K562 (cell line): Measurements from ENCODE around the gene TRAF3IP3. TPM values are rescaled to one million over a fixed set of nuclear protein-coding genes. Genes with fewer than 3 reads are reported as not detected.

Experiments
- ETV1 ChIP-seq: fragments of 450-650 bp; conservative IDR thresholded peaks from 2 replicates; pipeline ENCODE4 v1.6.1; 2016; ENCODE audit warnings: missing genetic modification characterization, control low read depth, low read depth, missing compliant biosample characterization
- FOXK2 ChIP-seq, 2 experiments: fragments of 450-650 bp; IDR thresholded peaks in 1 of 2; conservative IDR thresholded peaks in 1 of 2; 2 replicates each; pipeline ENCODE4 v1.6.1; 2016; ENCODE audit warnings: low read depth in 2 of 2, mild to moderate bottlenecking in 1 of 2
- GABPA ChIP-seq: fragments of 200-800 bp; sonication (Bioruptor generic); conservative IDR thresholded peaks from 2 replicates; pipeline ENCODE4 v1.6.1; 2016; ENCODE audit warnings: low read depth, missing genetic modification characterization, missing compliant biosample characterization
- GATA2 ChIP-seq: sonication (generic); formaldehyde crosslinking; IDR thresholded peaks from 2 replicates; pipeline ENCODE4 v1.4.0; 2020; ENCODE audit warnings: mild to moderate bottlenecking, missing genetic modification reagents
- HNRNPUL1 ChIP-seq: fragments of 200-400 bp; formaldehyde crosslinking; IDR thresholded peaks from 2 replicates; pipeline ENCODE4 v1.6.1; 2017; ENCODE audit warnings: low read length
- IRF2 ChIP-seq: sonication (generic); formaldehyde crosslinking; IDR thresholded peaks from 2 replicates; pipeline ENCODE4 v1.8.1; 2022; ENCODE audit warnings: mild to moderate bottlenecking, missing genetic modification reagents
- MCM5 ChIP-seq: fragments of 450-650 bp; IDR thresholded peaks from 2 replicates; pipeline ENCODE4 v1.6.1; 2016; ENCODE audit warnings: low read depth
- NR2C1 ChIP-seq, 2 experiments: fragments of 450-650 bp; IDR thresholded peaks; 2 replicates each; pipeline ENCODE4 v1.6.1; 2017; ENCODE audit warnings: mild to moderate bottlenecking in 2 of 2, antibody characterized with exemption in 1 of 2, inconsistent platforms in 1 of 2, missing compliant biosample characterization in 1 of 2, missing genetic modification characterization in 1 of 2
- PREB ChIP-seq: sonication (generic); formaldehyde crosslinking; IDR thresholded peaks from 2 replicates; pipeline ENCODE4 v1.8.1; 2023; ENCODE audit warnings: mild to moderate bottlenecking, missing genetic modification reagents
- PTTG1 ChIP-seq: fragments of 450-650 bp; IDR thresholded peaks from 2 replicates; pipeline ENCODE4 v1.6.1; 2016; ENCODE audit warnings: low read depth, mild to moderate bottlenecking, missing genetic modification characterization, missing compliant biosample characterization
- SIX5 ChIP-seq, 2 experiments: IDR thresholded peaks; 2 replicates each; pipeline ENCODE4 v1.6.1; 2011; ENCODE audit warnings: low read length in 2 of 2, borderline replicate concordance in 1 of 2, low read depth in 1 of 2, mild to moderate bottlenecking in 1 of 2, moderate library complexity in 1 of 2; ENCODE audit not compliant: insufficient read depth in 1 of 2
- SNRNP70 ChIP-seq: fragments of 200-400 bp; formaldehyde crosslinking; optimal IDR thresholded peaks from 2 replicates; pipeline ENCODE3; 2017; ENCODE audit warnings: low read depth, low read length
- SP1 ChIP-seq: sonication (generic); formaldehyde crosslinking; IDR thresholded peaks from 2 replicates; pipeline ENCODE4 v1.8.1; 2022; ENCODE audit warnings: mild to moderate bottlenecking, missing genetic modification reagents
- SREBF2 ChIP-seq: sonication (generic); formaldehyde crosslinking; IDR thresholded peaks from 2 replicates; pipeline ENCODE4 v1.4.0; 2020; ENCODE audit warnings: mild to moderate bottlenecking, missing genetic modification reagents
- XRCC3 ChIP-seq: fragments of 450-650 bp; IDR thresholded peaks from 2 replicates; pipeline ENCODE4 v1.6.1; 2017; ENCODE audit warnings: mild to moderate bottlenecking, moderate library complexity
- ZNF253 ChIP-seq: fragments of 250-450 bp; sonication (Bioruptor Pico); conservative IDR thresholded peaks from 2 replicates; pipeline ENCODE4 v1.6.1; 2021; ENCODE audit warnings: mild to moderate bottlenecking
- ZNF57 ChIP-seq: fragments of 450-650 bp; formaldehyde crosslinking; IDR thresholded peaks from 2 replicates; pipeline ENCODE4 v1.4.0; 2020; ENCODE audit warnings: mild to moderate bottlenecking, moderate library complexity
- ZNF668 ChIP-seq: fragments of 250-450 bp; sonication (Bioruptor Pico); IDR thresholded peaks from 2 replicates; pipeline ENCODE4 v1.8.0; 2022; ENCODE audit warnings: mild to moderate bottlenecking, inconsistent platforms
- ZNF766 ChIP-seq: fragments of 200-800 bp; sonication (Bioruptor generic); conservative IDR thresholded peaks from 2 replicates; pipeline ENCODE4 v1.6.1; 2016; ENCODE audit warnings: missing genetic modification characterization, missing compliant biosample characterization
- polyA plus RNA-seq, 8 experiments: library from polyadenylated mRNA; depleted of rRNA in 4 of 8; stranded (reverse) in 5 of 8; unstranded in 3 of 8; fragments of >200 nt; fragmentation: Nextera tagmentation in 2 of 8; fragmentation: Illumina TruSeq in 1 of 8; extraction: Ambion mirVana in 2 of 8; extraction: Trizol in 1 of 8; gene quantifications; 2 replicates each; pipeline versions ENCODE4 v1.2.1 to v1.2.3, GENCODE V29; 2011 to 2014; ENCODE audit warnings: inconsistent platforms in 1 of 8, missing spikeins in 1 of 8
- total RNA-seq, 7 experiments: library from RNA; depleted of rRNA in 6 of 7; stranded (reverse); fragments of >200 nt in 6 of 7; fragmentation: Illumina TruSeq in 2 of 7; extraction: Trizol in 2 of 7; gene quantifications; 2 replicates each; pipeline versions ENCODE4 v1.2.1 to v1.2.3, GENCODE V29; 2011 to 2021; ENCODE audit warnings: low replicate concordance in 1 of 7
- TF ChIP-seq, protein P1 (sequence below): sonication (generic); formaldehyde crosslinking; IDR thresholded peaks from 2 replicates; pipeline ENCODE4 v1.5.0; 2020; ENCODE audit warnings: missing genetic modification reagents
- TF ChIP-seq, protein P2 (sequence below): fragments of 450-650 bp; IDR thresholded peaks from 2 replicates; pipeline ENCODE4 v1.6.1; 2016; ENCODE audit warnings: missing biosample characterization, missing genetic modification characterization
- TF ChIP-seq, protein P3 (sequence below): sonication (generic); formaldehyde crosslinking; IDR thresholded peaks from 2 replicates; pipeline ENCODE4 v1.8.0; 2022; ENCODE audit warnings: mild to moderate bottlenecking, missing genetic modification reagents, borderline replicate concordance

Gene TRAF3IP3
- total and polyA plus RNA-seq, 9 of the 15 experiments (the other 6 are each of a cell fraction or from before 2014, with no cell fraction given): 0.06 to 1.1 (median 0.31) TPM

DNA sequence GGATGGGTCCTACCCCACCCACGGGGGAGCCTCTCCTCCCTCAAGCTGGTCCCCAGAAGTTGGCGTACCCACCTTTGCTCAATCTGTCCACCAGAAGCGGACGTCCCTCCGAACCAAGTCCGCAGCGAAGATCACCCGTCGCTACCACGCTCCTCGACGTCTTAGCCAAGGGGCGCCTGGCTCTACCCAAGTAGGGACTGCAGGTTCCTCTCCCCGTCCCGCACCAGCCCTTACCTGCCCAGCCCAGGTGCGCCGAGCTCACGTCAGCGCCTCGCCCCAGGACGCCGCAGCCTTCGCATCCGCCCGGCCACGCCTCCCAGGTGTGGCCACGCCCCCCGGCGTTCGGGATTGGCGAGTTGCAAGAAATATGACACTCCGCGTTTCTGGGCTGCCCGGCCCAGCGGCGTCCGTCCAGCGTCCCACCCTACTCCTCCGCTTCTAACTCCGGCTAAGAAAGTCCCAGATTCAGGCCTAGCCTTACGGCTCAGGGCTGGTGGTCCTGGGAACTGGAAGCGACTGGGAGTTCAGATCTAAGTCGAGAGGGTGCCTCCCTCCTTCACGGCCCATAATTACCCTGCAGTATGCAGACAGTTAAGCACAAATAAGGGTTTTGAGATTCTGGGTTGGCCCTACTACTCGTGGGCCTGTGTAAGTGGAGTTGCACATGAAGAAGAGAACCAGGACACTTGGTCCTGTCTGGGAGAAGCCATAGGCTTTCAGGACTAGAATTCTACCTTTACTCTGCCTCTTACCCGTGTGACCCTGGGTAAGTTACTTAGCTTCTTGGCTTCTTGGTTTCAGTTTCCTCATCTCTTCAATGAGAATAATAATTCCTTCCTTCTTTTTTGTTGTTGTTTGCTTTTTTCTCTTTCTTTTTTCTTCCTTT is 50.3 kb downstream of the TRAF3IP3 start, which contains the start of gene IRF6 (continued):
- TF ChIP-seq PREB (0 out of 2 replicates have a peak, but pooled peaks have one; percentile 44), MCM5 (no peak), GABPA (tag) (no peak), PTTG1 (no peak), HNRNPUL1 (no peak), IRF2 (CRISPR knock-in tag) (no peak), ZNF766 (CRISPR knock-in tag) (no peak), ZNF253 (CRISPR knock-in tag) (no peak), ETV1 (tag) (no peak), NR2C1 (IDR thresholded peaks at IDR 0.05) (no peak), NR2C1 (tag; IDR thresholded peaks at IDR 0.05) (no peak), XRCC3 (no peak), GATA2 (CRISPR knock-in tag) (no peak), ZNF668 (CRISPR knock-in tag) (no peak), SREBF2 (no peak), FOXK2 (conservative IDR thresholded peaks at IDR 0.05 in 1 of 2, IDR thresholded peaks at IDR 0.05 in 1 of 2; ENCODE audit: low read depth in 2 of 2) (peak in 1 of 2 experiments; percentile 13; a peak in 1 of 4 replicates), ZNF57 (CRISPR knock-in tag) (no peak), SP1 (CRISPR knock-in tag) (peak; percentile 89), SNRNP70 (no peak), SIX5 (IDR thresholded peaks at IDR 0.05; ENCODE audit: borderline replicate concordance in 1 of 2, insufficient read depth in 1 of 2, low read depth in 1 of 2, low read length in 2 of 2) (peak in 1 of 2 experiments; percentile 30; a peak in 1 of 4 replicates)
- TF ChIP-seq, protein P1, sequence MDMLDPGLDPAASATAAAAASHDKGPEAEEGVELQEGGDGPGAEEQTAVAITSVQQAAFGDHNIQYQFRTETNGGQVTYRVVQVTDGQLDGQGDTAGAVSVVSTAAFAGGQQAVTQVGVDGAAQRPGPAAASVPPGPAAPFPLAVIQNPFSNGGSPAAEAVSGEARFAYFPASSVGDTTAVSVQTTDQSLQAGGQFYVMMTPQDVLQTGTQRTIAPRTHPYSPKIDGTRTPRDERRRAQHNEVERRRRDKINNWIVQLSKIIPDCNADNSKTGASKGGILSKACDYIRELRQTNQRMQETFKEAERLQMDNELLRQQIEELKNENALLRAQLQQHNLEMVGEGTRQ (CRISPR knock-in tag): no peak
- TF ChIP-seq, protein P2, sequence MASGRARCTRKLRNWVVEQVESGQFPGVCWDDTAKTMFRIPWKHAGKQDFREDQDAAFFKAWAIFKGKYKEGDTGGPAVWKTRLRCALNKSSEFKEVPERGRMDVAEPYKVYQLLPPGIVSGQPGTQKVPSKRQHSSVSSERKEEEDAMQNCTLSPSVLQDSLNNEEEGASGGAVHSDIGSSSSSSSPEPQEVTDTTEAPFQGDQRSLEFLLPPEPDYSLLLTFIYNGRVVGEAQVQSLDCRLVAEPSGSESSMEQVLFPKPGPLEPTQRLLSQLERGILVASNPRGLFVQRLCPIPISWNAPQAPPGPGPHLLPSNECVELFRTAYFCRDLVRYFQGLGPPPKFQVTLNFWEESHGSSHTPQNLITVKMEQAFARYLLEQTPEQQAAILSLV: no peak
- TF ChIP-seq, protein P3, sequence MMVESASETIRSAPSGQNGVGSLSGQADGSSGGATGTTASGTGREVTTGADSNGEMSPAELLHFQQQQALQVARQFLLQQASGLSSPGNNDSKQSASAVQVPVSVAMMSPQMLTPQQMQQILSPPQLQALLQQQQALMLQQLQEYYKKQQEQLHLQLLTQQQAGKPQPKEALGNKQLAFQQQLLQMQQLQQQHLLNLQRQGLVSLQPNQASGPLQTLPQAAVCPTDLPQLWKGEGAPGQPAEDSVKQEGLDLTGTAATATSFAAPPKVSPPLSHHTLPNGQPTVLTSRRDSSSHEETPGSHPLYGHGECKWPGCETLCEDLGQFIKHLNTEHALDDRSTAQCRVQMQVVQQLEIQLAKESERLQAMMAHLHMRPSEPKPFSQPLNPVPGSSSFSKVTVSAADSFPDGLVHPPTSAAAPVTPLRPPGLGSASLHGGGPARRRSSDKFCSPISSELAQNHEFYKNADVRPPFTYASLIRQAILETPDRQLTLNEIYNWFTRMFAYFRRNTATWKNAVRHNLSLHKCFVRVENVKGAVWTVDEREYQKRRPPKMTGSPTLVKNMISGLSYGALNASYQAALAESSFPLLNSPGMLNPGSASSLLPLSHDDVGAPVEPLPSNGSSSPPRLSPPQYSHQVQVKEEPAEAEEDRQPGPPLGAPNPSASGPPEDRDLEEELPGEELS: no peak
